Body of pancreas (tissue), 4 donors: ENCODE data around the gene NTRK1. TPM values are rescaled to one million over a fixed set of nuclear protein-coding genes. Genes with fewer than 3 reads are reported as not detected.

ENCODE experiments used
- ATAC-seq: fragments of 150-250 bp; one replicate; pipeline ENCODE4 v1.9.1; 2016
- DNase-seq, 4 donors: peaks; one replicate each; pipeline ENCODE4 v3.0.0-alpha.2; 2019
- H3K27ac ChIP-seq, 4 donors: fragments of 200-600 bp; sonication (generic); 1 replicate in 3 of 4; 2 replicates in 1 of 4; pipeline versions ENCODE4 v1.5.1 to v1.6.1; 2016 to 2019; ENCODE audit warnings: mild to moderate bottlenecking in 1 of 4, mixed read lengths in 1 of 4, moderate library complexity in 1 of 4
- H3K27me3 ChIP-seq, 2 donors: fragments of 200-600 bp; sonication (generic); one replicate each; pipeline ENCODE4 v1.6.0; 2016; ENCODE audit warnings: mild to moderate bottlenecking in 1 of 2
- H3K36me3 ChIP-seq, 2 donors: fragments of 200-600 bp; sonication (generic); replicated peaks in 1 of 2; 2 replicates each; pipeline ENCODE4 v1.5.1; 2016; ENCODE audit warnings: low read depth in 2 of 2; ENCODE audit not compliant: insufficient read depth in 1 of 2
- H3K4me1 ChIP-seq: fragments of 200-600 bp; sonication (generic); one replicate; pipeline ENCODE4 v1.6.0; 2016
- H3K4me3 ChIP-seq, 2 donors: fragments of 200-600 bp; sonication (generic); 1 replicate in 1 of 2; 2 replicates in 1 of 2; pipeline ENCODE4 v1.5.1; 2016 to 2019
- H3K9me3 ChIP-seq, 3 donors: fragments of 200-600 bp; sonication (generic); 1 replicate in 2 of 3; 2 replicates in 1 of 3; pipeline ENCODE4 v1.5.1; 2016
- CTCF ChIP-seq, 7 experiments: fragments of 450-650 bp in 4 of 7; fragments of 200-600 bp in 3 of 7; sonication (generic) in 3 of 7; IDR thresholded peaks; one replicate each; pipeline ENCODE4 v1.5.1; 2016 to 2019; ENCODE audit warnings: antibody characterized with exemption in 7 of 7
- POLR2A ChIP-seq, 3 donors: fragments of 450-650 bp; IDR thresholded peaks; one replicate each; pipeline ENCODE4 v1.6.1; 2016; ENCODE audit warnings: antibody characterized with exemption in 3 of 3, mild to moderate bottlenecking in 2 of 3
- WGBS, 2 donors: methylation state at CpG; one replicate each; pipeline ENCODE4 v1.1.5; 2017; 5-methylcytosine and 5-hydroxymethylcytosine counted together
- intact Hi-C: fragments of 100-400 bp; cut with DNase I; formaldehyde crosslinking; loops from one replicate; pipeline ENCODE4 v1.15.1; 2023
- total RNA-seq, 2 donors: library from RNA; depleted of rRNA; stranded (reverse); fragments of >200 nt; gene quantifications; one replicate each; pipeline ENCODE4 v1.1.0, GENCODE V29; 2016

Gene NTRK1
- total RNA-seq, 2 donors from 2014 or later, result 0.99 TPM; not detected in 1

GRCh38 chr1:156845055-156845952 is 15.4 kb upstream of the NTRK1 start:
- H3K4me1 ChIP-seq, result peaks cover 4% of the 10 kb centered on the region
- no peak for TF ChIP-seq CTCF (IDR thresholded peaks at IDR 0.05)
- no peak for TF ChIP-seq POLR2A (IDR thresholded peaks at IDR 0.05)
- intact Hi-C loops, result no loop called here
- WGBS, 2 donors, result 17 to 35% methylated on average over 20 to 67 of the region's 69 CpGs
- no peak for ATAC-seq
- no peaks in the 10 kb centered on the region for H3K9me3 ChIP-seq
- H3K4me3 ChIP-seq, result no peak overlapping the region
- H3K27me3 ChIP-seq, result peaks cover 0 to 14% of the 10 kb centered on the region in 2 donors
- no peak for DNase-seq
- H3K36me3 ChIP-seq, result no peaks in the 10 kb centered on the region
- H3K27ac ChIP-seq, result no peak overlapping the region

- intact Hi-C loops, result no loop called here
- Histone ChIP-seq H3K4me1 (peaks cover 4% of the 10 kb centered on the region), H3K27me3 (peaks cover 0 to 14% of the 10 kb centered on the region in 2 donors), H3K9me3 (no peaks in the 10 kb centered on the region), H3K36me3 (no peaks in the 10 kb centered on the region), H3K4me3 (no peak overlapping the region), H3K27ac (no peak overlapping the region)
- WGBS, 2 donors, result 57 to 82% methylated on average over 7 to 18 of the region's 18 CpGs
- TF ChIP-seq POLR2A (IDR thresholded peaks at IDR 0.05) (no peak), CTCF (IDR thresholded peaks at IDR 0.05) (no peak)
- no peak for DNase-seq
- ATAC-seq, result no peak
Measured at GRCh38 chr1:156845953-156846545, 14.6 kb upstream of the NTRK1 start.

GRCh38 chr1:156846643-156847042 is 14.0 kb upstream of the NTRK1 start:
- no peak for TF ChIP-seq POLR2A (IDR thresholded peaks at IDR 0.05)
- TF ChIP-seq CTCF (IDR thresholded peaks at IDR 0.05), result no peak
- peaks cover 9% of the 10 kb centered on the region for H3K4me1 ChIP-seq
- H3K4me3 ChIP-seq, result no peak overlapping the region
- H3K36me3 ChIP-seq, result no peaks in the 10 kb centered on the region
- H3K27ac ChIP-seq, result no peak overlapping the region
- H3K27me3 ChIP-seq, result peaks cover 0 to 14% of the 10 kb centered on the region in 2 donors
- ATAC-seq (no peak), DNase-seq (no peak)
- no peaks in the 10 kb centered on the region for H3K9me3 ChIP-seq
- intact Hi-C loops, result no loop called here
- 87 to 90% methylated on average over 5 of the region's 5 CpGs for WGBS, 2 donors

GRCh38 chr1:156847591-156848460 is 12.8 kb upstream of the NTRK1 start:
- Histone ChIP-seq H3K27ac (no peak overlapping the region), H3K27me3 (peaks cover 0 to 14% of the 10 kb centered on the region in 2 donors), H3K9me3 (no peaks in the 10 kb centered on the region), H3K4me3 (no peak overlapping the region), H3K36me3 (no peaks in the 10 kb centered on the region), H3K4me1 (peaks cover 20% of the 10 kb centered on the region)
- WGBS, 2 donors, result 74 to 85% methylated on average over 7 of the region's 7 CpGs
- no peak for DNase-seq
- TF ChIP-seq POLR2A (IDR thresholded peaks at IDR 0.05), result no peak
- no peak for TF ChIP-seq CTCF (IDR thresholded peaks at IDR 0.05)
- ATAC-seq, result no peak
- intact Hi-C loops, result no loop called here
